Endodermal cell (in vitro differentiated cells): ENCODE data around the gene SEPTIN12. TPM values are rescaled to one million over a fixed set of nuclear protein-coding genes. Genes with fewer than 3 reads are reported as not detected.

Experiments used
- DNase-seq: peaks from one replicate; pipeline ENCODE4 v3.0.0-alpha.2; 2017
- H3K27ac ChIP-seq: 2 replicates; pipeline ENCODE4 v1.5.1; 2013; ENCODE audit warnings: mild to moderate bottlenecking, low read depth, low read length, moderate library complexity
- H3K27me3 ChIP-seq: 2 replicates; pipeline ENCODE4 v1.6.1; 2013; ENCODE audit warnings: mild to moderate bottlenecking, low read length, moderate library complexity; ENCODE audit not compliant: insufficient read depth, control insufficient read depth, poor library complexity, severe bottlenecking
- H3K36me3 ChIP-seq: 2 replicates; pipeline ENCODE4 v1.7.0; 2013; ENCODE audit warnings: mild to moderate bottlenecking, low read length, moderate library complexity; ENCODE audit not compliant: control insufficient read depth, insufficient read depth
- H3K4me1 ChIP-seq: one replicate; pipeline ENCODE4 v1.7.0; 2013; ENCODE audit warnings: low read length; ENCODE audit not compliant: control insufficient read depth, insufficient read depth
- H3K4me3 ChIP-seq: 2 replicates; pipeline ENCODE4 v1.5.1; 2013; ENCODE audit warnings: mild to moderate bottlenecking, low read length, moderate library complexity
- H3K9ac ChIP-seq: 2 replicates; pipeline ENCODE4 v1.6.1; 2013; ENCODE audit warnings: mild to moderate bottlenecking, low read length, moderate library complexity; ENCODE audit not compliant: poor library complexity, severe bottlenecking; ENCODE audit errors: extremely low read depth
- H3K9me3 ChIP-seq: 2 replicates; pipeline ENCODE4 v1.6.1; 2013; ENCODE audit warnings: mild to moderate bottlenecking, low read length, moderate library complexity; ENCODE audit not compliant: control insufficient read depth
- H3K27ac Mint-ChIP-seq: 2 replicates; pipeline ENCODE4 v1.8.0; 2020; ENCODE audit warnings: mixed read lengths
- H3K27me3 Mint-ChIP-seq: 2 replicates; pipeline ENCODE4 v1.8.0; 2021; ENCODE audit warnings: mild to moderate bottlenecking, mixed read lengths; ENCODE audit not compliant: insufficient read depth
- H3K36me3 Mint-ChIP-seq: 2 replicates; pipeline ENCODE4 v1.8.0; 2020; ENCODE audit warnings: low read depth, mixed read lengths
- H3K4me1 Mint-ChIP-seq: 2 replicates; pipeline ENCODE4 v1.8.0; 2020; ENCODE audit warnings: mixed read lengths
- H3K4me3 Mint-ChIP-seq: 2 replicates; pipeline ENCODE4 v1.8.0; 2020; ENCODE audit warnings: mild to moderate bottlenecking, moderate library complexity, mixed read lengths
- H3K9me3 Mint-ChIP-seq: 2 replicates; pipeline ENCODE4 v1.8.0; 2020; ENCODE audit warnings: mild to moderate bottlenecking, mixed read lengths
- WGBS, 2 experiments: methylation state at CpG; one replicate each; pipeline versions ENCODE4 v1.1.5 to v1.1.7; 2013; ENCODE audit warnings: missing lambda C conversion rate in 2 of 2, mixed read lengths in 1 of 2; ENCODE audit not compliant: insufficient coverage in 1 of 2, insufficient read length in 1 of 2; 5-methylcytosine and 5-hydroxymethylcytosine counted together
- total RNA-seq, 2 donors: library from RNA; stranded (reverse); fragmentation: NEBNext Ultra II Directional in 1 of 2; extraction: Animal tissue kit (Norgen Biotek cat#: 25700) in 1 of 2; gene quantifications; 2 replicates in 1 of 2; 3 replicates in 1 of 2; pipeline ENCODE4 v1.2.1, GENCODE V29; 2021
- TF ChIP-seq, protein P1 (sequence below): fragments of 200-600 bp; sonication (generic); conservative IDR thresholded peaks from 2 replicates; pipeline ENCODE4 v1.5.0; 2021; ENCODE audit warnings: antibody characterized with exemption, mild to moderate bottlenecking

Gene SEPTIN12
- total RNA-seq, 2 donors from 2014 or later: 0.40 to 0.73 TPM

DNA sequence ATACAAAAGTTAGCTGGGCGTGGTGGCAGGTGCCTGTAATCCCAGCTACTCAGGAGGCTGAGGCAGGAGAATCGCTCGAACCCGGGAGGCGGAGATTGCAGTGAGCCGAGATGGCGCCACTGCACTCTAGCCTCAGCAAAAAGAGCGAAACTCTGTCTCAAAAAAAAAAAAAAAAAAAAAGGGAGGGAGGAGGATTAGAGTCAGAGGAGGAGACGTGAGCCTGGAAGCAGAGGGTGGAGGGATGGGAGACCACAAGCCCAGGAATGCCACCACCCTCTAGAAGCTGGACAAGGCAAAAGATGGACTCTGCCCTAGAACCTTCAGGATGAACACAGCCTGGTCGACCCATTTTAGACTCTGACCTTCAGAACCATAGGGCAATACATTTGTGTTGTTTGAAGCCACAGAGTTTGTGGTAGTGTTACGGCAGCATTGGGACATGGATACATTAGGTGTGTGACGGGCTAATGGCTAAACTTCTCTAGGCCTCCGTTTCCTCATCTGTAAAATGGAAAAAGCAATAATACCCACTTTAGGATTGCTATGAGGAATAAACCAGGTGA is 4.9 kb upstream of the SEPTIN12 start:
- Mint-ChIP-seq H3K4me3 (no peak overlapping the region), H3K4me1 (peaks cover 9% of the 10 kb centered on the region), H3K9me3 (no peaks in the 10 kb centered on the region), H3K27me3 (no peaks in the 10 kb centered on the region), H3K27ac (no peak overlapping the region), H3K36me3 (peaks cover 5% of the 10 kb centered on the region)
- Histone ChIP-seq H3K4me1 (peaks cover 1% of the 10 kb centered on the region), H3K4me3 (no peak overlapping the region), H3K9ac (no peak overlapping the region), H3K9me3 (no peaks in the 10 kb centered on the region), H3K27me3 (no peaks in the 10 kb centered on the region), H3K27ac (no peak overlapping the region), H3K36me3 (no peaks in the 10 kb centered on the region)
- TF ChIP-seq, protein P1, sequence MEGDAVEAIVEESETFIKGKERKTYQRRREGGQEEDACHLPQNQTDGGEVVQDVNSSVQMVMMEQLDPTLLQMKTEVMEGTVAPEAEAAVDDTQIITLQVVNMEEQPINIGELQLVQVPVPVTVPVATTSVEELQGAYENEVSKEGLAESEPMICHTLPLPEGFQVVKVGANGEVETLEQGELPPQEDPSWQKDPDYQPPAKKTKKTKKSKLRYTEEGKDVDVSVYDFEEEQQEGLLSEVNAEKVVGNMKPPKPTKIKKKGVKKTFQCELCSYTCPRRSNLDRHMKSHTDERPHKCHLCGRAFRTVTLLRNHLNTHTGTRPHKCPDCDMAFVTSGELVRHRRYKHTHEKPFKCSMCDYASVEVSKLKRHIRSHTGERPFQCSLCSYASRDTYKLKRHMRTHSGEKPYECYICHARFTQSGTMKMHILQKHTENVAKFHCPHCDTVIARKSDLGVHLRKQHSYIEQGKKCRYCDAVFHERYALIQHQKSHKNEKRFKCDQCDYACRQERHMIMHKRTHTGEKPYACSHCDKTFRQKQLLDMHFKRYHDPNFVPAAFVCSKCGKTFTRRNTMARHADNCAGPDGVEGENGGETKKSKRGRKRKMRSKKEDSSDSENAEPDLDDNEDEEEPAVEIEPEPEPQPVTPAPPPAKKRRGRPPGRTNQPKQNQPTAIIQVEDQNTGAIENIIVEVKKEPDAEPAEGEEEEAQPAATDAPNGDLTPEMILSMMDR: no peak
- 86 to 90% methylated on average over 5 to 13 of the region's 13 CpGs for WGBS, 2 experiments
- no peak for DNase-seq

GRCh38 chr16:4790871-4791270 is 2.7 kb upstream of the SEPTIN12 start:
- Histone ChIP-seq H3K4me1 (peaks cover 10% of the 10 kb centered on the region), H3K4me3 (no peak overlapping the region), H3K27ac (no peak overlapping the region), H3K9ac (no peak overlapping the region), H3K36me3 (no peaks in the 10 kb centered on the region), H3K9me3 (no peaks in the 10 kb centered on the region), H3K27me3 (no peaks in the 10 kb centered on the region)
- Mint-ChIP-seq H3K4me1 (peaks cover 13% of the 10 kb centered on the region), H3K27ac (no peak overlapping the region), H3K36me3 (no peaks in the 10 kb centered on the region), H3K27me3 (no peaks in the 10 kb centered on the region), H3K9me3 (no peaks in the 10 kb centered on the region), H3K4me3 (no peak overlapping the region)
- 93 to 94% methylated on average over 9 to 10 of the region's 10 CpGs for WGBS, 2 experiments
- no peak for DNase-seq
- TF ChIP-seq, protein P1: no peak

DNA sequence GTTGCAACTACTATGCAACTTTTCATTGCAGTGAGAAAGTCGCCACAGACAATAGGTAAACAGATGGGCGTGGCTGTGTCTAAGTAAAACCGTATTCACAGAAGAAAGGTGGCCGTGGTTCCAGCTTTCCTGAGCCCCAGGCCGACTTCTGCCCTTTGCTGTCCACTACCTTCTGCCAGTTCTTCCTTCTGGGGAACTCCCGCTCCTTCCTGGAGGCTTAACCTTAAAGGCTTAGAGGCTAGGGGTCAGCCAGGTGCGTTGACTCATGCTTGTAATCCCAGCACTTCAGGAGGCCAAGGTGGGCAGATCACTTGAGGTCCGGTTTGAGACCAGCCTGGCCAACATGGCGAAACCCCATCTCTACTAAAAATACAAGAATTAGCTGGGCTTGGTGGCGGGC is 2.1 kb upstream of the SEPTIN12 start:
- TF ChIP-seq, protein P1: no peak
- Mint-ChIP-seq H3K9me3 (no peaks in the 10 kb centered on the region), H3K36me3 (no peaks in the 10 kb centered on the region), H3K4me1 (peaks cover 13% of the 10 kb centered on the region), H3K4me3 (no peak overlapping the region), H3K27ac (no peak overlapping the region), H3K27me3 (no peaks in the 10 kb centered on the region)
- WGBS, 2 experiments: 88 to 90% methylated on average over 8 to 10 of the region's 10 CpGs
- H3K27me3 ChIP-seq: no peaks in the 10 kb centered on the region
- no peak overlapping the region for H3K4me3 ChIP-seq
- no peaks in the 10 kb centered on the region for H3K9me3 ChIP-seq
- H3K27ac ChIP-seq: no peak overlapping the region
- peak; percentile 43 for DNase-seq
- H3K4me1 ChIP-seq: peaks cover 10% of the 10 kb centered on the region
- H3K36me3 ChIP-seq: no peaks in the 10 kb centered on the region
- H3K9ac ChIP-seq: no peak overlapping the region
